Germinal center (tissue), 1 donor: ENCODE results near the gene ERG.

Source experiments
- DNase-seq: peaks from one replicate; pipeline ENCODE4 v3.0.0; 2012; ENCODE audit warnings: mixed read lengths, low spot score

ERG gene

GRCh38 chr21:38434913-38435533 is 63.3 kb downstream of the ERG start:
- no peak for DNase-seq

DNA sequence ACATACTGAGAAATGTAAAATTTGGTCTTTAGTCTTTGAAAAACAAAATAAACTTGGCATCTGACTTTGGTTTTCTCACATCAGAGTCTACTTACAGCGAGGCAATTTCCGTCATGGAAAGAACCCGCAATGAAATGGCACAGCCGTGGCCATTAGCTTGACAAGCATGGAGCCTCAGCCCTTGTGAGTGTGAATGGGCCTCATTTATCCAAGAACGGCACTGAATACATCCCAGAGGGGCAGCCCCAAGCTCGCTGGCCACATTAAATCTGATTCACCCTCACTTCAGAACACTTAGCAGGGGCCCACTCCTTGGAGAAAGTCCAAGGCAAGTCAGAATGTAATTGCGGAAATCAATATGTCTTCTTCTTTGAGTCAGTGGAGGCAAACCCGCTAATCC is 64.8 kb downstream of the ERG start:
- no peak for DNase-seq

- DNase-seq = no peak
Measured at GRCh38 chr21:38430401-38430984, 67.8 kb downstream of the ERG start.

DNA sequence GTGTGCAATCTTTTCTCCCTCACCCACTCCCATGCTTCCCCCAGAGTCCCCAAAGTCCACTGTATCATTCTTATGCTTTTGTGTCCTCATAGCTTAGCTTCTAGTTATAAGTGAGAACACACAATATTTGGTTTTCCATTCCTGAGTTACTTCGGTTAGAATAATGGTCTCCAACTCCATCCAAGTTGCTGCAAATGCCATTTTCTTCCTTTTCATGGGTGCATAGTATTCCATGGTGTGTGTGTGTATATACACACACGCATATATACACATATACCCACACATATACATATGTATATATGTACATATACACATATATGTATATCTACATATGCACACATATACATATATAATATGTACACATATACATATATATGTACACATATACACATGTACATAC is 69.3 kb downstream of the ERG start:
- DNase-seq = no peak

GRCh38 chr21:38428211-38428610 is 70.1 kb downstream of the ERG start:
- DNase-seq = no peak

- no peak for DNase-seq
Measured at GRCh38 chr21:38424305-38425019, 73.8 kb downstream of the ERG start.

GRCh38 chr21:38422082-38422481 is 76.2 kb downstream of the ERG start:
- no peak for DNase-seq

GRCh38 chr21:38420140-38420539 is 78.1 kb downstream of the ERG start:
- no peak for DNase-seq

- no peak for DNase-seq
Measured at GRCh38 chr21:38417726-38418125, 80.6 kb downstream of the ERG start.

GRCh38 chr21:38416791-38417190 is 81.5 kb downstream of the ERG start:
- no peak for DNase-seq

DNA sequence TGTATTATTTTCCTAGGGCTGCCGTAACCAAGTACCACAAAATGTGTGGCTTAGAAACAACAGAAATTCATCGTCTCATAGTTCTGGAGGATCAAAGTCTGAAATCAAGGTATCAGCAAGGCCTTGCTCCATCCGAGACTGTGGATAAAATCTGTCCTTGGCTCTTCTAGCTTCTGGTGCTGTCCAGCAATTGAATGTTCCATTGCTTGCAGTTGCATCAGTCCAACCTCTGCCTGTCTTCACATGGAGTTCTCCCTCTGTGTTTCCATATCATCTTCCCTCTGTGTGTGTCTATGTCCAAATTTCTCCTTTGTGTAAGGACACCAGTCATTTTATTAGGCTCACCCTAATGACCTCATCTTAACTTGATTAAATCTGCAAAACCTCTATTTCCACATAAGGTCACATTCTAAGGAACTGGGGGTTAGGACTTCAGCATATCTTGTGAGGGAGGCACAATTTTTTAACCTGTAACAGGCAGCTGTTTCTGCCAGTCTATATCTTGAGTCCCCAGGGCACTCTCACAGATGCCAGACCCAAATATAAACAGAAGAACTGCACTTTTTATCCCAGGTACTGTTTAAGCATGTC is 84.2 kb downstream of the ERG start:
- DNase-seq = no peak

GRCh38 chr21:38410466-38410865 is 87.8 kb downstream of the ERG start:
- no peak for DNase-seq

DNA sequence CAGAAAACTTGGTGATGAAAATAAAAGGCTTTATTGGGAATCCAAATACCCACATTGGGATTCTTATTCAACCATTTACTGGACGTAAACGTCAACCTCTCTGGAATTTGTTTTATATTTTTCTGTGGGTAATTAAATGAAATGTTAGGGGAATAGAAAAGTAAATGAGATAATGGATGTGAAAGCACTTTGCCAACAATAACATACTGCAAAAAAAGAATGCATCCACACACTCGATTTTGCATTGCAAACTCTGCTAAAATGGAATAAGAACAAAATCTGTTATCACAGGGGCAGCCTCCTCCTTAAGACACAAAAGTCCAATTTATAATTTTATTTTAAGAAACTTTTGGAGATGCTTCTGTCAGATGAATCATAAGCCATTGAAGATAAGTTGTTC is 88.4 kb downstream of the ERG start:
- DNase-seq = no peak

DNA sequence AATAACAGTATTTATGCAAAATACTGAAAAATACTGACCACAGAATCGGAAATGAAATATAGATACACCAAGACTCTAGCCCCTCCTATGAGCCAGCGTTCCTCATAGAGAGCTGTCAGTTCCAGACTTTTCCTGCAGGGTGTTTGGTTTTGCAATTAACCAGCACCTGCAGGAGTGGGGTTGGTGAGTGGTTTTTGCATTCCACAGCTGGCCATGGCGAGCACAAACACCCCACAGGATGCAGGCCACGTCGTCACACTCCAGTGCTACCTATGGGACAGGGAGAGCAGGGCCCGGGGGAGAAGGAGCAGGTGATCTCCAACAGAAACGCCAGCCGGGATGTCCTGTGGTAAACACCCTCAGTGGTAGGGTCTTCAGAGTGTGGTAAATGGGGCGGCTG is 94.1 kb downstream of the ERG start:
- DNase-seq = no peak

DNA sequence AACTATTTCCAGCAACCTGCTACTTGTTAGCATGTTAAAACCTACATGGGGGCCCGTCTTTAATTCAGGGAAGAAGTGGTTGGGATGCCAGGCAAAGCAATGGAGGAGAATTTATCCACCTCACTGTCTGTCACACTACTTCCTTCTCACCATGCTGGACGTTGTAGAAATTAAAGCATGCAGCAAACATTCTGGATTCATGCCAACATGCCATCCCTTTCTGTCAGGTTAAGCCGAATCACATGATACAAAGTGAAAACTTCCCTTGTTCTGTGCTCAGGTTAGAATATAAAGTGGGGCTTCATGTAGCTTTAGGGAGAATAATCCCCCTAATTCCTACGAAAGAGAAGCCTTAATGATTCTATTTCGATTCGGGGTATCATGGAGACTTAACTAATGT is 95.5 kb downstream of the ERG start:
- no peak for DNase-seq

DNA sequence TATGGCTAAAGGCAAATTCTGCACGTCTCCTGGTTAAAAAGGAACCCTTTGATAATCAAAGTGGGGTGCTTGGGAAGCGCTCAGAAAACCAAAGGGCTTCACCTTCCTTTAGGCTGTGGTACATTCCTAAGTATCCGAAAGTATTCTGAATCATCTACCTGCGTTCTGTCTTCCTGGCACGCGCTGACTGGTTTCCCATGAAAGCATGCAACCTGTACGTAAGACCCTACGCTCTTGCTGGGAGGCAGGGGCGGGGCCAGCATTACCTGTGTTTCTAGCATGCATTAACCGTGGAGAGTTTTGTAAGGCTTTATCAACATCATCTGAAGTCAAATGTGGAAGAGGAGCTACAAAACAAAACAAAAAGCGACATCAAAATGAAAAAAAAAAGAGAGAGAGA is 96.0 kb downstream of the ERG start:
- DNase-seq = no peak

DNA sequence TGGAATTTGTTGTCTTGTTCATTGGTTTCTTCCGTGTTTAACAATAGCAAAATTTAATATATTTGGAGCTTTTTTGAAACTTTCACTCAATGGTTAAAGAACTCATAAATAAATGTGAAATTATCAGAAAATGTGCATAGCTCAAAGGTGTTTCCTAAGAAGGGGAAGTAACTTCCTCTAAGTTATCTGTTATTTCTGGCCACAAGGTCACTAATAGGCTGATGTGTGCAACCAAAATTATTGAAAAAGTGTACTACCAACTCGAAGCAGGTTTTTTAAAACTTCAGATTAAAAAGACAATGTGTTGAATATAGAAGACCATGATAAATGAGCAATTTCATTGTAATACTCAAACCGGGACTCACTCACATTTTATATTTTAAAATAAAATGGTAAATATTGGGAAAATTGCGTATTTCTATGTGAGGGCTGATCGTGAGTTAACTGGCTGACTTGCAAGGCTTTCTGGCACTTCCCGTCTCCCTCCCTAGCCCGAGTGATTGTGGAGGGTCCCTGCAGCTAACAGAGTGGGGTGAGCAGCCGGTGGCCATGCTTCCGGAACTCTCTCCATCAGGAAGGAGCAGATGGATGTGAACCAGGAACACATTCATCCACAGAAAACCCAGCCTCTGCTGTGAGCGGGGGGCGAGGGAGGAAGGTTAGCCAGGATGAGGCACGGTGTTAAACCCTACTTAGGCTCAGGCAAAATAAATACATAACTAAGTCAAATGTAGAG is 96.9 kb downstream of the ERG start:
- DNase-seq = no peak

DNA sequence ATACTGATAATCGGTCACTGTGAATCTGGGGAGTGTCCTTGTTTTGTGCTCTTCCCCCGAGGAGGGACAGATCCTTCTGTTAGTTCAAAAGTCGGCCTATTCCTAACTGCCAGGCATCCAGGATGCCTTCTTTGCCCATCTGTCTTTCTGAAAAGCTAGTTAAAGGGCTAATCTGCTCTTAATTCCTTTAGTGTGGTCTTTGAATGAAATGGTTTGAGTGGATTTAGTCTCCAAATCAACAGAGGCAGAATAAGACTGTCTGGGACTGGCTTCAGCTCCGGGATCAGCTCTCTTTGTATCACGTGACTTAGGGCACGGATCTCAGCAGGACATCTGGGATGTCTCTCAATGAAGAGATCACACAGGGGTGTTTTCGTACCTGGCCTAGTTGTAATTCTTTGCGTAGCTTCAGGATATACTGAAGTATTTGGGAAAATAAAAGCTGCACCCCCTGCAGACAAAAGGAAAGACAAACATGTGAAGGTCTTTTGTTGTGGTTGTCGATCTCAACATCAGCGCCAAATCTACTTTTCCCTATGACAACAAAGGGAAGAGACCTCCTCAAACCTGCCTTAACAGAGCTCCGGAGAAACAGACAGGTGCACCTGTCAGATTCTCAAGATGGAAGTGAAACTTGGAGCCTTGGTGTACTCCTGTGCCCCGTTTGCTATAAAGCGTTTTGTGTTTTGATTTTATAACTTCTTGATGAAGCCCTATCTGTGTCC is 97.9 kb downstream of the ERG start:
- no peak for DNase-seq

DNA sequence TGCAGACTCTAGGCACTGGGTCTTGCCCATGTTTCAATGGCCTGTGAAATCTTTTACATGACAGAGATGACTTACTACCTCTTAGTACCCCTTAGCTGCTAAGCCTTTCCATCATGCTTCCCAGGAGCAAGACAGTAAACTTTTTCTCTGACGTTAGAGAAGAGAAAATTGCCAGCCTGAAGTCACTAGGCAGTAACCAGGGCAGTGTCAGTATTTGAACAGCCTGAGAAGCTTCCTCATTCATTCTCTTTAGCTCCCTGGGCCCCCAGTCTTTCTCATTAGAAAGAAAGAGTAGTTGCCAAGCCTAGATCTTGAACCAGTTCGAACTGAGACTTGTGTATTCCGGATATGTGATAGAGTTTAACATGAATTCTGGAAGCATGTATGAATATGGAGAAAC is 99.2 kb downstream of the ERG start:
- DNase-seq = no peak

GRCh38 chr21:38396325-38396724 is 102.0 kb downstream of the ERG start:
- DNase-seq = no peak

DNA sequence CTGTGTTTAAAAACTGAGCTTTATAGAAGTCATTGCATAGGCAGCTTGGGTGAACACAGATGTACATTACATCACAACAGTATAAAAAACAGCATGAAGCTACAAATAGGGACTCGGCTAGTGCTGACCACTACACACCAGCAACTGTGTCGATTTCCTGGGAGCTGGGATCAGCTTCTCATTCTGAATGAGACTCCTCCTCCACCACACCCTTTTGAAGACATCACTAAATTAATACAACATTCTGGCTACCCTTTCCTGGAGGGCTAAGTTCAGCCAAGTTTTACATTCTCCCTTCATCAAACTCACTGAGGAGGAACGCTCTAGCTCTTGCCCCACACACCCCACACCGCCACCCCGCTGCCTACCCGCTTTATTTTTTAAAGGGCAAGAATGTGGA is 102.7 kb downstream of the ERG start:
- no peak for DNase-seq

DNA sequence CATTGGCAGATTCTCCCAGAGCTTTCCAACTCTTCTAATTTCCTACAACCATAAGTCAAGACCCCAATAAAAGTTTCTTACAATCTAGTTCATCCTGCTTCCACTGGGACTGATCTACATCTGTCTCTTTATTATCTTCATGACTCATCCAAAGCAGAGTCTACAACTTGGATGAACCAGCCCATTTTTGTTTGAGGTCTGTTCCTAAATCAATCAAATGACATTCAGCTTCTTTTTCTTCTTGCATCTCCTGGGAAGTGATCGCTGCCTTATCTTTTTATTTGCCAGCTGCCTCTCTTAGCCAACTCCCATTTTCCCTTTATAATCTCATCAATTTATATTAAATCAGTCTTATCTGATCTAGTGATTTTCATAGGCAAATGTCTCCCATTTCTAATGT is 105.6 kb downstream of the ERG start:
- DNase-seq = no peak
